Liver (tissue), 9 donors: Measurements from ENCODE around the gene CACNA1B. TPM values are rescaled to one million over a fixed set of nuclear protein-coding genes. Genes with fewer than 3 reads are reported as not detected.

Source experiments
- DNase-seq: peaks from one replicate; pipeline ENCODE4 v3.0.0-alpha.2; 2017; ENCODE audit warnings: low spot score
- H3K27ac ChIP-seq, 2 donors: one replicate each; pipeline ENCODE4 v1.7.0; 2013; ENCODE audit warnings: inconsistent platforms in 2 of 2, low read length in 2 of 2, control low read depth in 1 of 2, low read depth in 1 of 2, mild to moderate bottlenecking in 1 of 2
- H3K27me3 ChIP-seq, 4 donors: one replicate each; pipeline versions ENCODE4 v1.6.1 to v1.7.0; 2013; ENCODE audit warnings: low read length in 3 of 4, inconsistent platforms in 1 of 4, mild to moderate bottlenecking in 1 of 4, moderate library complexity in 1 of 4; ENCODE audit not compliant: control insufficient read depth in 4 of 4, insufficient read depth in 4 of 4
- H3K36me3 ChIP-seq, 4 donors: one replicate each; pipeline versions ENCODE4 v1.6.1 to v1.7.0; 2013; ENCODE audit warnings: low read length in 3 of 4, mild to moderate bottlenecking in 3 of 4, low read depth in 1 of 4, moderate library complexity in 1 of 4; ENCODE audit not compliant: control insufficient read depth in 4 of 4, insufficient read depth in 3 of 4
- H3K4me1 ChIP-seq, 4 donors: one replicate each; pipeline versions ENCODE4 v1.6.1 to v1.7.0; 2013; ENCODE audit warnings: low read length in 3 of 4, mild to moderate bottlenecking in 3 of 4, moderate library complexity in 1 of 4; ENCODE audit not compliant: control insufficient read depth in 4 of 4, insufficient read depth in 4 of 4
- H3K4me3 ChIP-seq, 3 donors: one replicate each; pipeline versions ENCODE4 v1.6.1 to v1.7.0; 2013; ENCODE audit warnings: low read length in 3 of 3, control low read depth in 1 of 3, low read depth in 1 of 3, mild to moderate bottlenecking in 1 of 3
- H3K9ac ChIP-seq, 2 donors: one replicate each; pipeline ENCODE4 v1.7.0; 2013; ENCODE audit warnings: low read length in 2 of 2, mild to moderate bottlenecking in 2 of 2, moderate library complexity in 2 of 2, control low read depth in 1 of 2, low read depth in 1 of 2
- H3K9me3 ChIP-seq, 4 donors: one replicate each; pipeline versions ENCODE4 v1.6.1 to v1.7.0; 2013; ENCODE audit warnings: low read length in 3 of 4; ENCODE audit not compliant: control insufficient read depth in 4 of 4
- ATF3 ChIP-seq: IDR thresholded peaks from 2 replicates; pipeline ENCODE4 v1.6.1; 2016; ENCODE audit warnings: antibody characterized with exemption
- CTCF ChIP-seq: fragments of 150-350 bp; IDR thresholded peaks from 2 replicates; pipeline ENCODE4 v1.5.1; 2017; ENCODE audit warnings: improper control_type of control experiment, low read depth, low read length; ENCODE audit not compliant: missing input control
- EGR1 ChIP-seq, 2 donors: IDR thresholded peaks; 2 replicates each; pipeline ENCODE4 v1.6.1; 2016 to 2018; ENCODE audit warnings: antibody characterized with exemption in 2 of 2, low read depth in 2 of 2
- FOXA1 ChIP-seq: IDR thresholded peaks from 2 replicates; pipeline ENCODE4 v1.6.1; 2016; ENCODE audit warnings: antibody characterized with exemption
- FOXA2 ChIP-seq: IDR thresholded peaks from 2 replicates; pipeline ENCODE4 v1.6.1; 2016; ENCODE audit warnings: antibody characterized with exemption
- GABPA ChIP-seq, 2 donors: IDR thresholded peaks in 1 of 2; conservative IDR thresholded peaks in 1 of 2; 2 replicates each; pipeline ENCODE4 v1.6.1; 2016; ENCODE audit warnings: antibody characterized with exemption in 2 of 2, mild to moderate bottlenecking in 1 of 2, moderate library complexity in 1 of 2
- HNF4A ChIP-seq, 2 donors: conservative IDR thresholded peaks; 2 replicates each; pipeline ENCODE4 v1.6.1; 2016; ENCODE audit warnings: antibody characterized with exemption in 2 of 2, mild to moderate bottlenecking in 2 of 2
- HNF4G ChIP-seq: IDR thresholded peaks from 2 replicates; pipeline ENCODE4 v1.6.1; 2016; ENCODE audit warnings: antibody characterized with exemption
- JUND ChIP-seq, 2 donors: IDR thresholded peaks; 2 replicates each; pipeline ENCODE4 v1.6.1; 2016; ENCODE audit warnings: antibody characterized with exemption in 2 of 2
- MAX ChIP-seq: IDR thresholded peaks from 2 replicates; pipeline ENCODE4 v1.6.1; 2016; ENCODE audit warnings: antibody characterized with exemption
- NR2F2 ChIP-seq: IDR thresholded peaks from 2 replicates; pipeline ENCODE4 v1.6.1; 2016; ENCODE audit warnings: antibody characterized with exemption
- RAD21 ChIP-seq, 2 donors: IDR thresholded peaks; 2 replicates each; pipeline ENCODE4 v1.6.1; 2016; ENCODE audit warnings: antibody characterized with exemption in 2 of 2, mild to moderate bottlenecking in 2 of 2
- REST ChIP-seq: IDR thresholded peaks from 2 replicates; pipeline ENCODE4 v1.6.1; 2016; ENCODE audit warnings: antibody characterized with exemption, mild to moderate bottlenecking
- SP1 ChIP-seq: IDR thresholded peaks from 2 replicates; pipeline ENCODE4 v1.6.1; 2018; ENCODE audit warnings: antibody characterized with exemption, mild to moderate bottlenecking
- TAF1 ChIP-seq: conservative IDR thresholded peaks from 2 replicates; pipeline ENCODE4 v1.6.1; 2016; ENCODE audit warnings: antibody characterized with exemption, mild to moderate bottlenecking
- YY1 ChIP-seq: IDR thresholded peaks from 2 replicates; pipeline ENCODE4 v1.6.1; 2016; ENCODE audit warnings: antibody characterized with exemption, mild to moderate bottlenecking
- ZBTB33 ChIP-seq: IDR thresholded peaks from 2 replicates; pipeline ENCODE4 v1.6.1; 2016; ENCODE audit warnings: antibody characterized with exemption
- WGBS: extraction: QIAGEN DNeasy Blood & Tissue Kit; methylation state at CpG from one replicate; pipeline ENCODE4 v1.1.7; 2013; 5-methylcytosine and 5-hydroxymethylcytosine counted together
- polyA plus RNA-seq, 2 donors: library from polyadenylated mRNA; stranded (reverse) in 1 of 2; unstranded in 1 of 2; fragments of 200-250 nt in 1 of 2; fragments of >200 nt in 1 of 2; fragmentation: Nextera tagmentation in 1 of 2; extraction: Ambion mirVana in 1 of 2; gene quantifications; one replicate each; pipeline versions ENCODE4 v1.2.1 to v1.2.3, GENCODE V29; 2013 to 2015
- total RNA-seq, 2 donors: library from RNA; depleted of rRNA; stranded (reverse); fragments of >200 nt; gene quantifications; one replicate each; pipeline ENCODE4 v1.2.3, GENCODE V29; 2014
- donor health status: healthy.
- donor health status: healthy.
- donor health status: healthy.
- donor health status: healthy.
- donor health status: healthy.

Gene CACNA1B
- total and polyA plus RNA-seq, 4 donors, result under 0.01 to 0.05 TPM; not detected in 2

- 88% methylated on average over 13 of the region's 13 CpGs for WGBS
- H3K4me1 ChIP-seq, result no peaks in the 10 kb centered on the region
- TF ChIP-seq JUND (IDR thresholded peaks at IDR 0.05) (no peak), MAX (no peak), FOXA1 (no peak), YY1 (no peak), HNF4G (no peak), NR2F2 (no peak), ZBTB33 (no peak), SP1 (no peak), FOXA2 (no peak), GABPA (IDR thresholded peaks at IDR 0.05 in 1 of 2, conservative IDR thresholded peaks at IDR 0.05 in 1 of 2) (no peak), TAF1 (no peak), RAD21 (IDR thresholded peaks at IDR 0.05) (no peak)
- no peaks in the 10 kb centered on the region for H3K36me3 ChIP-seq
- H3K9me3 ChIP-seq, result no peaks in the 10 kb centered on the region
- H3K9ac ChIP-seq, result no peak overlapping the region
- no peaks in the 10 kb centered on the region for H3K27me3 ChIP-seq
- H3K4me3 ChIP-seq, result no peak overlapping the region
- no peak for DNase-seq
- no peak overlapping the region for H3K27ac ChIP-seq
These were observed 95.4 kb downstream of the CACNA1B start for GRCh38 chr9:137972988-137973470.

- WGBS, result 90% methylated on average over 10 of the region's 10 CpGs
- TF ChIP-seq SP1 (no peak), RAD21 (IDR thresholded peaks at IDR 0.05) (no peak), JUND (IDR thresholded peaks at IDR 0.05) (no peak), MAX (no peak), ATF3 (no peak), EGR1 (IDR thresholded peaks at IDR 0.05; ENCODE audit: low read depth in 2 of 2) (no peak), GABPA (IDR thresholded peaks at IDR 0.05 in 1 of 2, conservative IDR thresholded peaks at IDR 0.05 in 1 of 2) (no peak), HNF4A (conservative IDR thresholded peaks at IDR 0.05) (no peak), FOXA2 (no peak), YY1 (no peak), REST (no peak), HNF4G (no peak), CTCF (no peak), NR2F2 (no peak)
- no peak for DNase-seq
- no peaks in the 10 kb centered on the region for H3K36me3 ChIP-seq
- no peak overlapping the region for H3K9ac ChIP-seq
- H3K4me3 ChIP-seq, result no peak overlapping the region
- no peak overlapping the region for H3K27ac ChIP-seq
- no peaks in the 10 kb centered on the region for H3K27me3 ChIP-seq
- H3K9me3 ChIP-seq, result no peaks in the 10 kb centered on the region
- H3K4me1 ChIP-seq, result no peaks in the 10 kb centered on the region
These were observed 96.3 kb downstream of the CACNA1B start for GRCh38 chr9:137973829-137974416.
